GM21528 (cell line): ENCODE data around the gene PALD1.

Source experiments
- ATAC-seq: cut with Tn5 transposase; IDR thresholded peaks from one replicate; pipeline ENCODE4 v1.9.1; 2021; ENCODE audit warnings: mild to moderate bottlenecking, moderate library complexity; ENCODE audit not compliant: unreplicated experiment, low FRiP score

Gene PALD1

DNA sequence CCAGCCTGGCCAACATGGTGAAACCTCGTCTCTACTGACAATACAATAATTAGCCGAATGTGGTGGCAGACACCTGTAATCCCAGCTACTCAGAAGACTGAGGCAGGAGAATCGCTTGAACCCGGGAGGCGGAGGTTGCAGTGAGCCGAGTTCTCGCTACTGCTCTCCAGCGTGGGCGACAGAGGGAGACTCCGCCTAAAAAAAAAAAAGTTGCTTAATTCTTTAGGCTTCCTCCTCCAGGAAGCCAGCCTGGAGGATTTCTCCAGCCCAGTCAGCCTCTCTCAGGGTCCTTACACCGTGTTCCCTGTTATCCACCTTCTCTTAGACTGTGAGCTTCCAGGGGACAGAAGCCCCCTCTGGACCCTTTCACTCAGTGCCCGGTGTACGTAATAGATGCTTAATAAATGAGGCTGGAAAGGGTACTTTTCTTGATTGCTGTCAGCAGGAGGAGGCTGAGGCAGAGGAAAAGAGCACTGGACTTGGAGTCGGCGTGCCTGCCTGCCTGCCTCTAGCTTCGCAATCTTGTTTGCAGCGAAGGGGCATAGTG is 20.7 kb upstream of the PALD1 start:
- ATAC-seq = no peak

DNA sequence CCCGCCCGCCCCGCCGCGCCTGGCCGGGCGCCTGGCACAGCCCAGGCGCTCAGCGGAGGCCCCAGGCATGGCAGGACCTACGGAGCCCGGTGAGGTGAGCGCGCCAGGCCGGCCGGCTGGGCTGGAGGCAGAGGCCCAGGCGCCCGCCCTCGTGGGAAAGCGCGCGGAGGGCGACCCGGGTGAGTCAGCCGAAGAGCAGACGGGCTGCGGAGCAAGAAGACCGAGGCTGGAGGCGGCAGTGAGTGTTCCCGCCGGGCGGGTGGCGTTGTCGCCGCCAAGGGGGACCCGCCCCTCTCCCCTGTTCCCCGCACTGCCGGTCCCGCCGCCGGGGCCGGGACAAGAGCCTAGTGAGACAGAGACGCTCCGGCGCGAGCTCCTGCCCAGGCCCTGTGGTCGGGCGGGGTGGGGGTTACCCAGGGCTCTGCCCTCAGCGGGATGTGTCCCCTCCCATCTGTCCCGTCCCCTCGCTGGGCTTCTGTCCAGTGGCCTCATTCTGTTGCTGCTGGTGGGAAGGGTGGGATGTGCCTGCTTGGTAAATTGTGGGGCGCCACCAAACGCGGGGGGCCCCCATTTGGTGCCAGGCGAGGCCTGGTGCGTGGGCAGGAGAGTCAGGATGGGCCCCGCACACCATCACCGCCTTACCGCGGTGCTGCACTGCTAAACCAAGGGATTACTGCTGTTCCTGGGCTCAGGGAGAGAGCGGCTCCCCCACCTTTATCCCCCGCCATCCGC is 20.1 kb upstream of the PALD1 start:
- no peak for ATAC-seq

DNA sequence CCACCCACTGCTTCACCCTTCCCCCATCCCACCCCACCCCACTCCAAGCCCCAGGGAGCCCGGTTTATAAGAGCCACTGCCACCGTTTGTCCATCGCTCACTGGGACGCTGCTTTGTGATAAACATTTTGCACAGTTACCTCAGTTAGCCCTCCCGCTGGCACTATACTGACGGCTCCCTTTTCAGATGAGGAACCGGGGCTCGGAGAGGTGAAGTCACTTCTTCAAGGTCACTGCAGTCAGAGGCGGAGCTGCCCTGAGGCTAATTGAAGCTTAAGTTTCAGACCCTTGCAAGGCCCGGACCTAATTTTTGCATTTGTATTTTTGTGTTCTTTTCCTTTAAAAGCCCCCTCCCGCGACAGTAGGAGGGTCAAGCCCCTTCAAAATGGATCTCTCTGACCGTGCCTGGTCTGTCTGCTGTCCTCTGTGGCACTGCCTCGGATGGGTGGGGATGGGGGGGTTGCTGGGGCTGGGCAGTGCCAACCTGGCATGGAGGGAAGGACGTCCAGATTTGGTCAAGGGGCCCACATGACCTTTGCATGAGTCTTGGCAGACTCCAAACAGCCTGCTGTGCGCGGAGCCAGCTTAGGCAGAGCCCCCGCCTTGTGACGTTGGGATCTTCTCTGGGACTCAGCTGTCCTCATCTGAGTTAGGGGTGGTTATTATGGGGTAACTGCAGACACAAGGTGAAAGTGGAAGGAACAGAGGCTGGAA is 19.4 kb upstream of the PALD1 start:
- ATAC-seq = no peak

DNA sequence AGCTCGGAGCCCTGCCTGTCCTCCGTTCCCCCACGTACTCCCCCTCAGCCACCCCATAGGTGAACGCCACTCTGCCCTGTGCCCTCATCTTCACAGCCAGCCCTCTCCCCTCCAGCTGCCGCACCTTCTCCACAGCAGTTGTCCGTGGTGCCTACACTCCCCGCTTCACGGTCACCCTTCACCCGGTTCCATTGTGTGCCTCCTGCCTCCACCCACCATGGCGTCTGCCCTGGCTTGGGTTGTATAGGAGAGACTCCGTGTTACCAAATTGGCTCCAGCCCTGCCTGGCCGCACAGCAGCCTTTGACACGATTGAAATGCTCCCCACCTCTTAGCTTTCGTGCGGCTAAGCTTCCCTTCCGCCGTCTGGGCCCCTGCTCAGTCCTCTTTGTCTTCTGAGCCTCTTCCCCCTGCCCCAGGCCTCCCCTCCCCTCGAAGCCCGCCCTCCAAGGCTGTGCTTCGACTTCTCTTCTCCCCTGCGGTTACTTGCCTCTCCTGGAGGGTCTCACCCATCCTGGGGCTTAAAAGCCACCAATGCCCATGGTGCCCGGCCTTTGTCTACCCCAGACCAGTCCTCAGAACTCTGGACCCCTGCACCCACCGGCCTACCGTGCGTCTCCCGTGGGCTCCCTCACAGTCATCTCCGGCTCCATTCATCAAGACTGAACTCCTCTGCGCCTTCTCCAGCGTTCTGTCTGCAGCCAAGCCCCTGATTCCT is 18.6 kb upstream of the PALD1 start:
- ATAC-seq = no peak

DNA sequence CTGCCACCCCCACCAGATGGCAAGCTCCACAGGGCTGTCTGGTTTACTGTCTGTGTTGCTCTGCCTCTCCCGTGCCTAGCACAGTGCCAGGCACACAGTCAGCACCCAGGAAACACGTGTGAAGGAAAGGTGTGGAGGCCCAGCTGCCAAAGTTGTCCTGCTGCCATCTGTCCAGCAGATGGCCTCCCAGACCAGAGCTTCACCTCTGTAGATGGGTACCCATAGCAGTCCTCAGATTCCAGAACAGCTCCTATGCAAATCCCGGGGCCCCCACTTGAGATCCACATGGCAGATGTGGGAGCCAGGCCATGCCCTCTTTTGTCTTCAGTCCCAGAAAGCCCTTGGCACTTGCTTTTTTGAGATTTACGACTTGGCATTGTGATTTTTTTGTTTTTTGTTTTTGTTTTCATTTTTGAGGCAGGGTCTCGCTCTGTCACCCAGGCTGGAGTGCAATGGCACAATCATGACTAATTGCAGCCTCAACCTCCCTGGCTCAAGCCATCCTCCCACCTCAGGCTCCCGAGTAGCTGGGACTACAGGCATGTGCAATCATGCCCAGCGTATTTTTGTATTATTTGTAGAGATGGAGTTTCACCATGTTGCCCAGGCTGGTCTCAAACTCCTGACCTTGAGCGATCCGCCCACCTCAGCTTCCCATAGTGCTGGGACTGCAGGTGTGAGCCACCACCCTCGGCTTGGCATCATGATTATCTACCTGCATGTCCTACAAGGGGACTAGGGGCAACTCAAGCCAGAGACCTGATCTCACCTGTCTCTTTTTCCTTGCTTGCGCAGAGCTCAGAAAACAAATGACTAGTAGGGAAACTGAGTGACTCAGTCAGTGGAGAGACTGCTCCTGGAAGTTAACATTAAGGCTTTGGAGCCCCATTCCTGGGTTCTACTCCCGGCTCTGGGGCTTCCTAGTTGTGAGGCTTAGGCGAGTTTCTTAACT is 16.9 kb upstream of the PALD1 start:
- no peak for ATAC-seq

DNA sequence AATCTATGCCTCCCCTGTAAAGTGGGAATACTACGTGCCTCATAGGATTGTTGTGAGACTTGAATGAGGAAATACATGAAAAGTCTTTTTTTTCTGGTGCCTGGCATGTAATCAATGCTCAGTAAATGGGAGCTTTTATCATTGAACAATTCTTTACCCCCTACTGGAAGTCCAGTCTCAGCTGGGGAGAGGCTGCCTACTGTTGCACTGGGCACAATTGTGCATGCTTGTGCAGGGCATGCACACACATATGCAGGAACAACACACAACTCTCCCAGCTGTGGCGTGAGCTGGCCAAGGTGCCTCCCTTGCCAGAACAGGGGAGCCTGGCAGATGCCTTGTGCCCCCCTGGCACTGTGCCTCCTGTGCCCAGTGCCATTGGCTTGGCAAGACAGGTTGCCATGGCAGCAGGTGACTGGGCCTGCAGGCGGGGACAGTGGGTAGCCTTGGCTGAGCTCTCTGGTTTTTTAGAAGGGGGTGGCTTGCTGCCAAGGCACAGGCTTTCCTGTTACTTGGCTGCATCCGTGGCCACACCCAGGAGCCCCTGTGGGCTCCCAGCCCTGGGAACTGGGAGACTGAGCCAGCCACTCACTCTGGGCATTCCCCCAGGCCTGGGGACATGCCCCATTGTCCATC is 16.1 kb upstream of the PALD1 start:
- ATAC-seq = no peak

DNA sequence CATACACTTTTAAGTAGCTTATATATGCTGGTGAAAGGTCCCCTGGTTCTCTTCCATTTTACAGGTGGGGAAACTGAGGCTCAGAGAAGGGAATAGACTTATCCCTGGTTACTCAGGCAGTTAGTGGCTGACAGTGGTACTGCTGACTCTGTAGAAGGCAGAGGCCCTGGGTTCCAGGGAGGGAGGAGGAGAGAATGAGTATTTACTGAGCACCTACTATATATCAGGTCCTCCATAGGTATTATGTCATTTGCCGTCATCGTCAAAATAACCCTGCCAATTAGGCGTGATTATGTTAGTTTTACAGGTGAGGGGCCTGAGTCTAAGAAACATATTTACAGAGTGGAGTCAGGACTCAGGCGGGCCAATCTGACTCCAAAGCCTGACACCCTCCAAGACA is 13.3 kb upstream of the PALD1 start:
- ATAC-seq = no peak

DNA sequence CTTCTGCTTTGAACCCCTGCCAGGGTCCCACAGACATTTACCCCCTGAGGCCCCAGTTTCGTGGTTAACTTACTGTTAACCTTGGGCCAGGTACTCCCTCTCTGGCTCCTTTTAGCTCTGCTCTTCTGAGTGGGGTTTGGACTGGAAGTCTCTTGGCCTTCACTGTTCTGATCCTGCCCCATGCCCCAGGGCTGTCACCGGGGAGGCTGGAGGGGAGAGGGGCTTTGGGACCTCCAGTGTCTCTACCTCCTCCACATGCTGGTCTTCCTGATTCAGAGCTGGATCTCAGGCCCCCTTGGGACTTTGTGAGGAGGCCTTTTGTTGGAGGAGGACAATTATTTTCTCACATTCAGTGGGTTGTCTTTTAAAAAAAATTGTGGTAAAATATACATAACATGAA is 12.7 kb upstream of the PALD1 start:
- ATAC-seq = no peak

DNA sequence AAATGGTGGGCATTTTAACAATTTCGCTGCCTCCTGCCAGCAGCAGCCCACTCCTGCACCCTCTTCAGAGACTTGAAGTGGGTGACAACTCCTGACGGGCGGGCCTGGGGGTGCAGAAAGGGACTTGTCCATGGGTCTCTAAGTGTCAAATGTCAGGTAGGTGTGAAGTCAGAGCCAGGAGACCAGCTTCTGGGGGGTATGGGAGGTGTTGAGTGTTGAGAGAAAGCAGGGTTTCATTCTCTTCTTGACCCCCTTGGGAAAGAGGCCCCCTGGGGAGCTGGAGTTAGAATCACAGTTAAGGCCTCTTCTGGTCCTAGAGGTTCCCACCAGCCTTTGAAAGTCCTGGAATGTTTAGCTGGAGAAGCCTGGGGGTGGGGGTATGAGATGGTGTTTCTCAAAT is 11.6 kb upstream of the PALD1 start:
- no peak for ATAC-seq

DNA sequence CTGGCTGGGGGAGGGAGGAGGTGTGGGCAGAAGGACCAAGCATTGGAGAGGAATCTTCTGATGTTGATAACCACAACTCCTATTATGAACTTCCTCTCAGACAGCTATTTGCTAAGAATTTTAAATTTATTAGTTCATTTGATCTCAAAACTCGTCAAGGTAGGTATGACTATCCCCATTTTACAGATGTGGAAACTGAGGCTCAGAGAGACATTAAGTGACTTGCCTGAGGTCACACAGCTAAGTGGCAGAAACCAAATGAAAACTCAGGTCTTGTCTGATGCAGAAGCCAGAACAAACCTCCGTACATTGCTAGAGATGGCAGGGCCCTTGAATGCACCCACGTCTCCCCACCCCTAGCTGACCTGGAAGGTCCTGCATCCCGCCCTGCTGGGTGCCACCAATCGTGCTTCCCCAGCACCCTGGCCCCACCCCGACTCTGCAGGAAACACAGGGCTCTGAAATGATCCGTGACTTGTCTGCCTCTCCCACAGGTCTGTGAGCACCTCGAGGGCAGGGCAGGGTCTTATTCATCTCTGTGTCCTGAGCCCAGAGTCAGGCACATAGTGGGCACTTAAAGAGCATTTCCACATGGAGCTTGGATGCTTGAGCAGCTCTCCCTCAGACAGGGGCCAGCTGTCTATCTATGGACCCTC is 5.6 kb upstream of the PALD1 start:
- no peak for ATAC-seq

DNA sequence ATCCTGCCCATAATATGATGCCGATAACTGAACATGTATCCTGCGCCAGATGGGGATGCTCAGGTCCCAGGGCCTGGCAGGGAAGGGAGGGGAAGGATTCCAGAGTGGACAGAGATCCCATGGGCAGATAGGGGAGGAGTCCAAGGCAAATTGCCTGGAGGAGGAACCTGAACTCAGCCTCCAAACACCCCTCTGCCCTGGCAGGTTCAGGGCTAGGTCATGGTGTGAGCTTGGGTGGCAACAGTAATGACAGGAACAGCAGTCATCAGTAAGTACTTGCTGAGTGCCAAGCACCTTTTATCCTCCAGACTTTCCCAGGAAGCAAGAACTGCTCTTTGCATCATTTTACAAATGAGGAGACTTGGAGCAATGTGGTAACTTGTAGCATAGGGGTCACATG is 3.8 kb upstream of the PALD1 start:
- no peak for ATAC-seq

DNA sequence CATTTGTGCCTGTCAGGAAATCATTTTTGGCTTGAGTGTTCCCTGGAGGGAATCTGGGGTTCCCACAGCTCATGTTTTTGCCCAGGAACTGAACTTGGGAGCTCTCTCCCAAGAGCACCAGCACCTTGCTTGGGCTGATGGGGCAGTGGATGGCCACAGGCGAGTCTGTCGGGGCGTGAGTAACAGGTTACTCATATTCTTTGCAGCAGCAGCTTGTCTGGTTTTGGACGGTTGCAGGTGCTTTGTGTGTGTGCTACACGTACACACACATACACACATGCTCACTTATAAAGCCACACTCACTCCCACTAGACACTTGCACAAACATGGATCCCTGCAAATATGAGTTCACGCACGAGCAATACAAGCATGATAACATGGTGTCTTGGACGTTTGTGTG is 2.9 kb upstream of the PALD1 start:
- ATAC-seq = no peak

DNA sequence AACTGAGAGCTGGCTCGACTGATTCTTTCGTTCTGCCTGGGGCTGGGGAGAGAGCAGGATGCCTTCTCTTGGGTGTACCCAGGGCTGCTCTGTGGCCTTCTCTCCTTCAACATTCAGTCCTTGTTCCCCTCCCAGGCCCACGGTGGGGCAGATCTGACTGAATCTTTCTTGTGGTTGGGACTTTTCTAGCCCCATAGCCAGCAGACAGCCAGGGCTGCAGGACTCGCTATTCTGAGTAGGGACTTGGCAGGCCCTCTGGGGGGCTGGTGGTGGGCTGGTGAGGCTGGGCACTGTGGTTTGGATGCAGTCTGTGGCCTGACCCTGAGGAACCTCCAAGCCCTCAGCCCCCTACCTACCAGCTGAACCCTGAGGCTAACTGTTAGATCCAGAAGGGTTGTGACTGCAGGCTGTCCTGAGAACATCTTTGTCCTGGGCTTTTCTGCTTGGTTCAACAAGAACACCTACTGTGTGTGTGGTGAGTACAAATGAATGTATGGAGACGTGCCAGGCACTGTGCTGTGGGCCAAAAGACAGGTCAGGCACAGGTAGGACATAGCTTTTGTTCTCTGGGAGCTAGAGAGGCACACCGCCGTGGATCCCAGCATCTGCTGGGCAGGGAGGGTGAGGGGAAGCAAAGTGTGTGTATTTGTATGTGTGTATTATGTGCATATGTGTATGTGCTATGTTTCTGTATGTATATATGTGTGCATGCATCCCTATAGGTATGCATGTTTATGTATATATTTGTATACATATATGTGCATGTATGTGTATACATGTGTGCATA is 2.1 kb upstream of the PALD1 start:
- no peak for ATAC-seq

DNA sequence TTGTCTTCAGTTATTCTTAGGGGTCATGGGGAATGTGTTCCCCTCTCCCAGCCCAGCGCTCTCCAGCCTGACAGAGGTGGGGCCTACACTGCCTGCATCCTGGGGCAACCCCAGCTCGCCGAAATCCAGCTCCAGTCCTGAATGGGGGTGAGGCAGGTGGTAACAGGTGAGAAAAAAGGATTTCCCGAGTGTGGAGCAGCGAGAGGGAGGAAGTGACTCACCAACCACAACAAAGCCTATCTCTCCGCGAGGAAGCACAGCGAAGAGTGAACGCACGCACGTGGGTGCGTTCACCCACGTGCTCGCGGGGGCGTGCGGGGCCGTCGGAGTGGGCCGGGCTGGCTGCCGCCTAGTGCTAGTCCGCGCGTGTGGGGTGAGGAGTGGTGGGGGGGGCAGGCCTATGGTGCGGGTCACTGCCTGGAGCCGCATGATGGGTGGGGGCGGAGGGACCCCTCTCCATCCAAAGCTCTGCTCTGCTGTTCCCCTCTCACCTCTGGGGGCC is 855 bp upstream of the PALD1 start:
- ATAC-seq = no peak

DNA sequence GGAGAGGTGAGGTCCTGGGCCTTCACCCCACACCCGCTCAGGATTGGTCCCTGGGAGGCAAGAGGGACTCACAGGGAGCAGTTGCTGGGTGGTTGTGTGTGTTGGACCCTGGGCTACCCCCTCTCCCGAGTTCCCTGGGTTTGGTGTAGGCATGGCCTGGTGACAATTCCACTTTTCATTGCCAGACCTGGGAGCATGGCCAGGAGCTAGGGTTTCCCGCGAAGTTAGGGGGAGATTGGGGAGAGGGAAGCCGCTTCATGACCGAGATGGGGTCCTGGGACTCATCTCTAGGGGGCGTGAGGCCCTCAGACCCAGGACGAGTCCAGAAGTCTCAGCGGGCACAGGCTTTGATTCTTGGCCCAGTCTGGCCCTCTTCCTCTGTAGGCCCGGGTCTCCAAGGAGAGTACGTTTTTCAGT is 606 bp downstream of the PALD1 start:
- ATAC-seq = no peak

DNA sequence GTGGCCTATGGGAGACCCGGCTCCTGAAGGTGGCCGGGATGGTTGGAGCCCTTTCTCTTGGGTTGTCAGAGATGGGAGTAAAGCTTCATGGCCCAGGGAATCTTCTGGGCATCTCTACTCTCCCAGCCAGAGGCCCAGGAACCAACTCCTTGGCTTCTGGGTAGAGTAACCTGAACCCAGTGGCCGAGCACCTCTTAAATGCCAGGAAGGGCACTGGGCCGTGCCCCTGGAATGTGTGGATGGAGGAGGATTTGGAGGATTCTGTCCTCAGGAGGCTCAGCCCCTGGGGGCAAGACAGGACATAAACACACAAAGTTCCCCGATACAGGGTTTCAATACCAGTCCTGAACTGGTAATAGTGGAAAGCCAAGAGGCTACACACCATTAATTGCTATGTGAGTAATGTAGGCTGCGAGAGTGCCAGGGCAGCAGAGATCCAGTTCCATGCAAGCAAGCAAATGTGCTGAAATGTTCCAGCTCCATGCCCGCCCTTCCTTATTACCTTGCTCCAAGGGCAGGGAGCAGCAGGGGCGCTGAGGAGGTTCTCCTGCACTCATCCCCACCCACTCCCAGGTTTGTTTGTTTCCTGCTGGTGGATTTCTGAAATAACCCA is 1.2 kb downstream of the PALD1 start:
- no peak for ATAC-seq

DNA sequence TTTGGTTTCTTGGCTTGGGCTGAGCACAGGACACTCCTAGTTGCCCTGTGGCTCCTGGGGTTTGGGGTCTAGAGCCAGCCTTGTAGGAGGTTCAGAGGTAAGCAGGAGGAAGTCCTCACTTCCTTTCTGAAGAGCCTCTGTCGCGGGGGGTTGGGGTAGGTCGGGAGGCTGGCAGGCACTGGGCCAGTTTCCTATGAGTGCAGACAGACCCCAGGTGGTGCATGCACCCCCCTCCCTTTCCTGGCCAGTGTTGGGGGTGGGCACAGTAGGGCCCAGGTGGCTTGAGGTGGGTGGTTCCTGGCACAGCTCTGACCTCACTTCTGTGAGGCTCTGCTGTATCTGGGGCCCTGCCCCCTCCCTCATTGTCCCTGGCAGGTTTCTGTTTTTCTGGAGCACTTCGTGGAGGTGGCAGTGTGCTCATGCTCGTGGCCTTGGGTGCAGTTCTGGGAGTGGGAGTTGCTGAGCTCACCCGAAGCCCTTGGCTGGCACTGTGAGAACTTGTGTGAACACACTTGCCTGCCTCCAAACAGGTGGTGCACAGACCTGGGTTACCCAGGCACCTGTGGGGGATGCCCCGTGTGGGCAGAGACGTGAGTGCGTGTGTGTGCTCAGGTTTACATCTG is 1.8 kb downstream of the PALD1 start:
- no peak for ATAC-seq
